Esophagus muscularis mucosa (tissue), 3 donors: ENCODE data around the gene ACSL5.

Experiments used
- POLR2A ChIP-seq: fragments of 450-650 bp; IDR thresholded peaks from one replicate; pipeline ENCODE4 v1.6.1; 2017; ENCODE audit warnings: antibody characterized with exemption, moderate library complexity, mild to moderate bottlenecking, low read depth
- POLR2AphosphoS5 ChIP-seq, 2 donors: sonication (generic); formaldehyde crosslinking; IDR thresholded peaks; one replicate each; pipeline ENCODE4 v1.6.1; 2017; ENCODE audit warnings: antibody characterized with exemption in 2 of 2
- TF ChIP-seq, protein P1 (sequence below), 3 experiments: fragments of 200-600 bp in 2 of 3; fragments of 450-650 bp in 1 of 3; sonication (generic) in 2 of 3; IDR thresholded peaks; one replicate each; pipeline ENCODE4 v1.5.1; 2017 to 2019; ENCODE audit warnings: antibody characterized with exemption in 3 of 3, mild to moderate bottlenecking in 2 of 3, moderate library complexity in 1 of 3

DNA sequence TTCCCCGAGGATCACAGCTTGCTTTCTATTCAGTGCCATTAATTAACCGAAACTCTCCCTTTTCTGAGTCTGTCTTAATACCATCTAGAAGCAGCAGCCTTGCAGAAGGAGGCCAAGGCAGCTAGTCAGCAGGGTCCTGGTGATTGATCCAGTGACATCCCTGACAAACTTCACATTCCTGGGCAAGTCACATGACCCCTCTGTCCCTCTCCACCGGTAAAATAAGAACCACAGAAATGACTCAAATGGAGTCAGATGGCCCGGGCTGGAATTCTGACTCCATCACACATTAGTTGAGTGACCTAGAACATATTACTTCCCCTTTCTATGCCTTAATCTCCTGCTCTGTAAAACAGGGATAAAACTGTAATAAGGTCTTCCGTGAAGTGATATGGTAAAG is 17.2 kb upstream of the ACSL5 start:
- TF ChIP-seq, protein P1, sequence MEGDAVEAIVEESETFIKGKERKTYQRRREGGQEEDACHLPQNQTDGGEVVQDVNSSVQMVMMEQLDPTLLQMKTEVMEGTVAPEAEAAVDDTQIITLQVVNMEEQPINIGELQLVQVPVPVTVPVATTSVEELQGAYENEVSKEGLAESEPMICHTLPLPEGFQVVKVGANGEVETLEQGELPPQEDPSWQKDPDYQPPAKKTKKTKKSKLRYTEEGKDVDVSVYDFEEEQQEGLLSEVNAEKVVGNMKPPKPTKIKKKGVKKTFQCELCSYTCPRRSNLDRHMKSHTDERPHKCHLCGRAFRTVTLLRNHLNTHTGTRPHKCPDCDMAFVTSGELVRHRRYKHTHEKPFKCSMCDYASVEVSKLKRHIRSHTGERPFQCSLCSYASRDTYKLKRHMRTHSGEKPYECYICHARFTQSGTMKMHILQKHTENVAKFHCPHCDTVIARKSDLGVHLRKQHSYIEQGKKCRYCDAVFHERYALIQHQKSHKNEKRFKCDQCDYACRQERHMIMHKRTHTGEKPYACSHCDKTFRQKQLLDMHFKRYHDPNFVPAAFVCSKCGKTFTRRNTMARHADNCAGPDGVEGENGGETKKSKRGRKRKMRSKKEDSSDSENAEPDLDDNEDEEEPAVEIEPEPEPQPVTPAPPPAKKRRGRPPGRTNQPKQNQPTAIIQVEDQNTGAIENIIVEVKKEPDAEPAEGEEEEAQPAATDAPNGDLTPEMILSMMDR (IDR thresholded peaks at IDR 0.05): no peak
- TF ChIP-seq POLR2AphosphoS5 (IDR thresholded peaks at IDR 0.05) (no peak), POLR2A (no peak)
